ENCODE data around the gene PKD1L1. TPM values are rescaled to one million over a fixed set of nuclear protein-coding genes. Genes with fewer than 3 reads are reported as not detected.

Gene PKD1L1
- polyA plus RNA-seq, 1 donor from 2014 or later, result 2.0 TPM

DNA sequence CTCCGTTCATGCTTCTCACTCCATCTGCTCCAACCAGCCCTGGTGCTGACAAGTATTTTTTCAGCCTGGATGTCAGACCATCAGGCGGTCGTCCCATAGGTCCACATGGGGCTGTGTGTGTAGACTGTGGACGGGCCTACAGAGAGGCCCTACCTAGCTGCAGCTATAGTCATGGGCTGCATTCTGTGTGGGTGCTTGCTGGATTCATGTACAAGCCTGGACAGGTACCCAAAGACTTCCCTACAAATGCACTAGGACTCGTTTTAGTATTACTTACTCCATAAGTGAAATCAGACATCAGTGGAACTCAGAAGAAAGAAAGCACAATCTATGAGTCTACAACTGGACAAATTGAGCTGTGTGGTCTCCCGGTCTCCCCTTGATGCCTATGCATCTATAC is 146.8 kb downstream of the PKD1L1 start:
- Histone ChIP-seq H2AFZ (ENCODE audit: low read depth, low read length) (no peak overlapping the region), H3F3A (ENCODE audit: insufficient read depth, low read length, poor library complexity, severe bottlenecking) (no peaks in the 10 kb centered on the region), H3K27ac (ENCODE audit: low read length) (no peak overlapping the region), H3K9me3 (ENCODE audit: low read length) (no peaks in the 10 kb centered on the region), H3K9ac (ENCODE audit: low read length) (no peak overlapping the region), H3K4me2 (ENCODE audit: low read length) (no peak overlapping the region), H3K4me3 (ENCODE audit: low read length) (no peak overlapping the region), H3K79me2 (replicated peaks; ENCODE audit: insufficient read depth, low read length) (no peaks in the 10 kb centered on the region), H3K9me2 (ENCODE audit: insufficient read depth, low read length) (no peaks in the 10 kb centered on the region), H3K27me3 (ENCODE audit: insufficient read depth, low read depth, low read length) (no peaks in the 10 kb centered on the region), H4K20me1 (ENCODE audit: insufficient read depth) (no peaks in the 10 kb centered on the region), H3K36me3 (ENCODE audit: insufficient read depth, low read length) (no peaks in the 10 kb centered on the region)
- TF ChIP-seq TAF1 (IDR thresholded peaks at IDR 0.05; ENCODE audit: low read depth) (no peak), EP300 (conservative IDR thresholded peaks at IDR 0.05; ENCODE audit: poor library complexity, severe bottlenecking) (no peak), RAD21 (conservative IDR thresholded peaks at IDR 0.05) (no peak), SMC3 (conservative IDR thresholded peaks at IDR 0.05; ENCODE audit: poor library complexity) (no peak), MXI1 (conservative IDR thresholded peaks at IDR 0.05; ENCODE audit: poor library complexity, severe bottlenecking) (no peak), POLR2AphosphoS5 (IDR thresholded peaks at IDR 0.05) (no peak), EZH2 (IDR thresholded peaks at IDR 0.05; ENCODE audit: borderline replicate concordance, insufficient read depth, low read length, poor library complexity, severe bottlenecking) (no peak)
- TF ChIP-seq, protein P1, sequence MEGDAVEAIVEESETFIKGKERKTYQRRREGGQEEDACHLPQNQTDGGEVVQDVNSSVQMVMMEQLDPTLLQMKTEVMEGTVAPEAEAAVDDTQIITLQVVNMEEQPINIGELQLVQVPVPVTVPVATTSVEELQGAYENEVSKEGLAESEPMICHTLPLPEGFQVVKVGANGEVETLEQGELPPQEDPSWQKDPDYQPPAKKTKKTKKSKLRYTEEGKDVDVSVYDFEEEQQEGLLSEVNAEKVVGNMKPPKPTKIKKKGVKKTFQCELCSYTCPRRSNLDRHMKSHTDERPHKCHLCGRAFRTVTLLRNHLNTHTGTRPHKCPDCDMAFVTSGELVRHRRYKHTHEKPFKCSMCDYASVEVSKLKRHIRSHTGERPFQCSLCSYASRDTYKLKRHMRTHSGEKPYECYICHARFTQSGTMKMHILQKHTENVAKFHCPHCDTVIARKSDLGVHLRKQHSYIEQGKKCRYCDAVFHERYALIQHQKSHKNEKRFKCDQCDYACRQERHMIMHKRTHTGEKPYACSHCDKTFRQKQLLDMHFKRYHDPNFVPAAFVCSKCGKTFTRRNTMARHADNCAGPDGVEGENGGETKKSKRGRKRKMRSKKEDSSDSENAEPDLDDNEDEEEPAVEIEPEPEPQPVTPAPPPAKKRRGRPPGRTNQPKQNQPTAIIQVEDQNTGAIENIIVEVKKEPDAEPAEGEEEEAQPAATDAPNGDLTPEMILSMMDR (IDR thresholded peaks at IDR 0.05; ENCODE audit: poor library complexity, severe bottlenecking), result no peak
- TF ChIP-seq, protein P2, sequence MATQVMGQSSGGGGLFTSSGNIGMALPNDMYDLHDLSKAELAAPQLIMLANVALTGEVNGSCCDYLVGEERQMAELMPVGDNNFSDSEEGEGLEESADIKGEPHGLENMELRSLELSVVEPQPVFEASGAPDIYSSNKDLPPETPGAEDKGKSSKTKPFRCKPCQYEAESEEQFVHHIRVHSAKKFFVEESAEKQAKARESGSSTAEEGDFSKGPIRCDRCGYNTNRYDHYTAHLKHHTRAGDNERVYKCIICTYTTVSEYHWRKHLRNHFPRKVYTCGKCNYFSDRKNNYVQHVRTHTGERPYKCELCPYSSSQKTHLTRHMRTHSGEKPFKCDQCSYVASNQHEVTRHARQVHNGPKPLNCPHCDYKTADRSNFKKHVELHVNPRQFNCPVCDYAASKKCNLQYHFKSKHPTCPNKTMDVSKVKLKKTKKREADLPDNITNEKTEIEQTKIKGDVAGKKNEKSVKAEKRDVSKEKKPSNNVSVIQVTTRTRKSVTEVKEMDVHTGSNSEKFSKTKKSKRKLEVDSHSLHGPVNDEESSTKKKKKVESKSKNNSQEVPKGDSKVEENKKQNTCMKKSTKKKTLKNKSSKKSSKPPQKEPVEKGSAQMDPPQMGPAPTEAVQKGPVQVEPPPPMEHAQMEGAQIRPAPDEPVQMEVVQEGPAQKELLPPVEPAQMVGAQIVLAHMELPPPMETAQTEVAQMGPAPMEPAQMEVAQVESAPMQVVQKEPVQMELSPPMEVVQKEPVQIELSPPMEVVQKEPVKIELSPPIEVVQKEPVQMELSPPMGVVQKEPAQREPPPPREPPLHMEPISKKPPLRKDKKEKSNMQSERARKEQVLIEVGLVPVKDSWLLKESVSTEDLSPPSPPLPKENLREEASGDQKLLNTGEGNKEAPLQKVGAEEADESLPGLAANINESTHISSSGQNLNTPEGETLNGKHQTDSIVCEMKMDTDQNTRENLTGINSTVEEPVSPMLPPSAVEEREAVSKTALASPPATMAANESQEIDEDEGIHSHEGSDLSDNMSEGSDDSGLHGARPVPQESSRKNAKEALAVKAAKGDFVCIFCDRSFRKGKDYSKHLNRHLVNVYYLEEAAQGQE (IDR thresholded peaks at IDR 0.05; ENCODE audit: borderline replicate concordance), result no peak

DNA sequence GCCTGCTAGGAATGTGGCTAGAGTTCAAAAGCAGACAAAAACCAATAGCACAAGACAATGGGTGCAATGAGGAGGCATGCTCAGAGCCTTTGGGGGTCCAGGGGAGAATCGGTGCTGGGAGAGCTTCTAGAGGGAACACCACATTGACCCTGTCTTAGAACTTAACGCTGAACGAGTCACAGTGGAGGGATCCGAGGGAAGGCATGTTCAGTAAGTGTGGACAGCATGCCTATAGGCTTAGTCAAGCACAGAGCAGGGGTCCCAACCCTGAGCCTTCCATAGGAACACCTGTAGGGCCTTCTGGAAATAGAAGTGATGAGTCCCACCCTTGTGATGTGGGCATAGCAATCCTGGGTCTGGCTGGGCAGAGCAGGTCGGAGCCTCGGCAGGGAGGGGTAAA is 148.7 kb downstream of the PKD1L1 start:
- no peaks in the 10 kb centered on the region for H3K27me3 ChIP-seq (ENCODE audit: insufficient read depth, low read depth, low read length)
- H2AFZ ChIP-seq (ENCODE audit: low read depth, low read length), result no peak overlapping the region
- H3K79me2 ChIP-seq (replicated peaks; ENCODE audit: insufficient read depth, low read length), result no peaks in the 10 kb centered on the region
- no peaks in the 10 kb centered on the region for H3K9me2 ChIP-seq (ENCODE audit: insufficient read depth, low read length)
- no peaks in the 10 kb centered on the region for H4K20me1 ChIP-seq (ENCODE audit: insufficient read depth)
- H3K27ac ChIP-seq (ENCODE audit: low read length), result no peak overlapping the region
- no peaks in the 10 kb centered on the region for H3K36me3 ChIP-seq (ENCODE audit: insufficient read depth, low read length)
- no peaks in the 10 kb centered on the region for H3K9me3 ChIP-seq (ENCODE audit: low read length)
- no peaks in the 10 kb centered on the region for H3F3A ChIP-seq (ENCODE audit: insufficient read depth, low read length, poor library complexity, severe bottlenecking)
- H3K9ac ChIP-seq (ENCODE audit: low read length), result no peak overlapping the region
- H3K4me3 ChIP-seq (ENCODE audit: low read length), result no peak overlapping the region
- TF ChIP-seq MXI1 (conservative IDR thresholded peaks at IDR 0.05; ENCODE audit: poor library complexity, severe bottlenecking), result no peak
- no peak overlapping the region for H3K4me2 ChIP-seq (ENCODE audit: low read length)

DNA sequence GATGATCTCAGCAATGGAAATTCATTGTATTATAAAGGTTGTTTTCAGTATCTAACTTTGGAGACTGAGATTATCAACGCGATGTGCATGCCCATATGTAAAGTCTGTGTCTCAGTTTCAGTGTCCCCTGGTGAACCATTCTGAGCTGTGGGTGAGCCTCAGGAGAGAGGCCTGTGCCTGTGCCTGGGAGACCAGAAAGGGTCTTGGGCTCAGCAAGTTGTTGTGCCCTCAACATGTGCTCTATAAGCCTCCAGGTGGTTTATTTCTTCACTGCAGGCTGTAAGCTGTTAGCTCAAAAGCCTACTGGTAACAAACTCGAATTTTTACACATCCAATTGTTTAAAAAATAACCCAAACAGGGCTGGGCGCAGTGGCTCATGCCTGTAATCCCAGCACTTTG is 151.9 kb downstream of the PKD1L1 start:
- no peaks in the 10 kb centered on the region for H3K36me3 ChIP-seq (ENCODE audit: insufficient read depth, low read length)
- no peaks in the 10 kb centered on the region for H4K20me1 ChIP-seq (ENCODE audit: insufficient read depth)
- no peak overlapping the region for H3K27ac ChIP-seq (ENCODE audit: low read length)
- H3K79me2 ChIP-seq (replicated peaks; ENCODE audit: insufficient read depth, low read length), result no peaks in the 10 kb centered on the region
- H3K27me3 ChIP-seq (ENCODE audit: insufficient read depth, low read depth, low read length), result no peaks in the 10 kb centered on the region
- no peak overlapping the region for H3K4me2 ChIP-seq (ENCODE audit: low read length)
- no peak overlapping the region for H3K9ac ChIP-seq (ENCODE audit: low read length)
- H3K9me3 ChIP-seq (ENCODE audit: low read length), result no peaks in the 10 kb centered on the region
- TF ChIP-seq EZH2 (IDR thresholded peaks at IDR 0.05; ENCODE audit: borderline replicate concordance, insufficient read depth, low read length, poor library complexity, severe bottlenecking) (no peak), POLR2AphosphoS5 (IDR thresholded peaks at IDR 0.05) (no peak), TAF1 (IDR thresholded peaks at IDR 0.05; ENCODE audit: low read depth) (no peak), MXI1 (conservative IDR thresholded peaks at IDR 0.05; ENCODE audit: poor library complexity, severe bottlenecking) (no peak), SMC3 (conservative IDR thresholded peaks at IDR 0.05; ENCODE audit: poor library complexity) (no peak), EP300 (conservative IDR thresholded peaks at IDR 0.05; ENCODE audit: poor library complexity, severe bottlenecking) (no peak), RAD21 (conservative IDR thresholded peaks at IDR 0.05) (no peak)
- TF ChIP-seq, protein P2 (IDR thresholded peaks at IDR 0.05; ENCODE audit: borderline replicate concordance), result no peak
- TF ChIP-seq, protein P1 (IDR thresholded peaks at IDR 0.05; ENCODE audit: poor library complexity, severe bottlenecking), result no peak
- H3K9me2 ChIP-seq (ENCODE audit: insufficient read depth, low read length), result no peaks in the 10 kb centered on the region
- no peak overlapping the region for H3K4me3 ChIP-seq (ENCODE audit: low read length)
- H2AFZ ChIP-seq (ENCODE audit: low read depth, low read length), result no peak overlapping the region
- no peaks in the 10 kb centered on the region for H3F3A ChIP-seq (ENCODE audit: insufficient read depth, low read length, poor library complexity, severe bottlenecking)

All from neural cell (in vitro differentiated cells).